AML-193 (cell line): ENCODE data around the gene HLF.

Experiments
- DNase-seq, 2 experiments: peaks; one replicate each; lab custom pipeline; 2025; lab: John Stamatoyannopoulos, UW

The HLF gene

GRCh38 chr17:55254375-55254774 is 10.4 kb upstream of the HLF start:
- no peak for DNase-seq

GRCh38 chr17:55258578-55259135 is 6.1 kb upstream of the HLF start:
- no peak for DNase-seq

- no peak for DNase-seq
Observed at GRCh38 chr17:55259684-55260111, 5.1 kb upstream of the HLF start.

- no peak for DNase-seq
Observed at GRCh38 chr17:55261311-55261710, 3.4 kb upstream of the HLF start.

GRCh38 chr17:55263569-55264277 is 1.0 kb upstream of the HLF start:
- no peak for DNase-seq

GRCh38 chr17:55264278-55264644 is 499 bp upstream of the HLF start:
- DNase-seq: no peak

- DNase-seq: no peak
Observed at GRCh38 chr17:55265311-55266021, 706 bp downstream of the HLF start.

- no peak for DNase-seq
Observed at GRCh38 chr17:55266051-55266957, 1.5 kb downstream of the HLF start.

- no peak for DNase-seq
Observed at GRCh38 chr17:55266958-55267688, 2.4 kb downstream of the HLF start.

- DNase-seq: no peak
Observed at GRCh38 chr17:55267777-55268648, 3.3 kb downstream of the HLF start.

GRCh38 chr17:55268649-55269480 is 4.1 kb downstream of the HLF start:
- no peak for DNase-seq

- no peak for DNase-seq
Observed at GRCh38 chr17:55269894-55270293, 5.1 kb downstream of the HLF start.

- DNase-seq: no peak
Observed at GRCh38 chr17:55271223-55271571, 6.4 kb downstream of the HLF start.

GRCh38 chr17:55271958-55272710 is 7.4 kb downstream of the HLF start:
- no peak for DNase-seq

GRCh38 chr17:55272711-55273578 is 8.2 kb downstream of the HLF start:
- no peak for DNase-seq

- no peak for DNase-seq
Observed at GRCh38 chr17:55273579-55274354, 9.0 kb downstream of the HLF start.
